ENCODE data around the gene IL19.

DNA sequence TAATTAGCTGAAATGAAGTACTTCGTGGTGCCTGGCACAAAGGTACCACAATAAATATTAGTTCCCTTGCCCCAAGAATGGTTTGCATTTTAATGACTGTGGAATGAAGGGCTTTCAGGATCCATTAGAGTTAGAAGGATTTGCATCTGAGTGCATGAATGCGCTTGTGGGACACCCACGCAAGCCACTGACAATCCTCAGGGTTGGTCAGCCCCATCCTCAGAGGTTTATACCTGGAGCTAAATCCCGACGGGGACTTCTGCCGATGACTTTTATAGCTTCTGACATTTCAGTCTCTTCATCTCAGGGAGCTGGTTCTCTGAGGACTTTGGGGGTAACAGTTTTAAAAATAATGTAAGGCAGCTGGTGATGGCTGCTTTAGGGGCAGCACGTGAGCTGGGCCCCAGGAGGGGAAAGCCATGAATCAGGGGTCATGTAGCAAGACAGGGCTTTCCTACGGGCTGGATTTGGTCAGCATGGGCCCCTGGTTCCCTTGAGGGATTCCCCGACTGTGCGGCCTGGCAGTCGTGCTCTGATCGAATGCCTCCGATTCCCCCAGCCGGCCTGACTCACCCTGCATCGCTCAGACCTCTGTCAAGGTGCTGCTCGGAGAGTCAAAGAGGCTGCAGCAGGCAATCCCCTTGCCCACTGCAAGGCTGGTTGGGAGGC lies 22.5 kb downstream of the IL19 start:
- TF ChIP-seq POLR2AphosphoS5 (IDR thresholded peaks at IDR 0.05; ENCODE audit: low read depth, low read length): no peak
- peak; percentile 17; the same call in 1 of the 2 replicates for TF ChIP-seq TAF1 (IDR thresholded peaks at IDR 0.05; ENCODE audit: low read depth, low read length)
- TF ChIP-seq POLR2A (IDR thresholded peaks at IDR 0.05; ENCODE audit: low read depth, low read length): no peak
- TF ChIP-seq SPI1 (IDR thresholded peaks at IDR 0.05; ENCODE audit: low read depth, low read length): no peak
- peak; percentile 60 for TF ChIP-seq POU2F2 (IDR thresholded peaks at IDR 0.05; ENCODE audit: low read depth, low read length)
- no peak for TF ChIP-seq PAX5 (IDR thresholded peaks at IDR 0.05; ENCODE audit: insufficient read depth, low read length, severe bottlenecking)
